Central memory CD8-positive, alpha-beta T cell (primary cell): ENCODE data around the gene HOXA10.

ENCODE experiments used
- ATAC-seq: fragments of 150-1000 bp; cut with Tn5 transposase; replicated peaks from 2 replicates; pipeline ENCODE4 v1.10.0; 2022; ENCODE audit warnings: mild to moderate bottlenecking, moderate FRiP score, moderate number of reproducible peaks; ENCODE audit not compliant: poor library complexity, severe bottlenecking; ENCODE audit errors: extremely low read depth
- DNase-seq, 2 donors: peaks; one replicate each; pipeline ENCODE4 v3.0.0; 2021; ENCODE audit warnings: low spot score in 2 of 2
- H3K27ac Mint-ChIP-seq: one replicate; pipeline ENCODE4 v1.8.0; 2022; ENCODE audit warnings: low read depth, mild to moderate bottlenecking, moderate library complexity, mixed read lengths
- H3K27me3 Mint-ChIP-seq: one replicate; pipeline ENCODE4 v1.8.0; 2022; ENCODE audit warnings: mixed read lengths
- H3K36me3 Mint-ChIP-seq: one replicate; pipeline ENCODE4 v1.8.0; 2022; ENCODE audit warnings: mild to moderate bottlenecking, moderate library complexity, mixed read lengths; ENCODE audit not compliant: insufficient read depth
- H3K4me1 Mint-ChIP-seq: one replicate; pipeline ENCODE4 v1.8.0; 2022; ENCODE audit warnings: mixed read lengths
- H3K4me3 Mint-ChIP-seq: one replicate; pipeline ENCODE4 v1.8.0; 2022; ENCODE audit warnings: mild to moderate bottlenecking, moderate library complexity, mixed read lengths
- H3K9me3 Mint-ChIP-seq: one replicate; pipeline ENCODE4 v1.8.0; 2022; ENCODE audit warnings: mixed read lengths

The HOXA10 gene

DNA sequence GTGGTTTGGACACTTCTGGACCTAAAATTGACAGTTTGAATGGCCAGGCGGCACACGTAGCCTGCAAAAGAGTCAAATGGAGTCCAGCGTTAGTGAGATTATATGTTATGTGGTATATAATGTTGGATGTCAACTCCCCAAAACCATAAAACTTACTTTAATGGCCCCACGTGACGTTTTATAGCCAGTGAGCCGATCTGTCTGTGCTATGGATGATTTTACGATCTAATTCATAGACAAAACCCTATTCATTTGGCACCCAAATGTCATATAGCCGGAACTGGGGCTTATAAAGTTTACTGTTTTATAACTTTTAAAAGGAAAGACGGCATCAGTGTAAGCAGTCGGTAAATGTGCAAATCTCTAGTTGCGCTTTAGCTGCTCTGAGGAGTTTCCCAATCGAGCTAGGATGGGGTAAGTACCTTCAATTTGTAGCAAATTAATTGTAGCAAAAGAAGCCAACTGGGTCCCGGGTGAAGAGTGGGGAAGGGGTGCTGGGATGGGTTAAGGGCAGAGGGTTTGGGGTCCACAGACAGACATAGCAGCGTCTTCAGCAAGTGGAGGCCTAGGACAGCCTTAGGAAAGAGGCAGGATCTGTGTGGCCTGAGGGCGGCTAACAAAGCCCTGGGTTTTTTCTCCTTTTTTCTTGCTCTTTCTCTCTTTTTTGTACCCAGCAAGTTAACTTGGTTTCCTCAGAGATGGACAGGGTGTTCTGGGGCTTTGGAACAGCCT lies 33.8 kb downstream of the HOXA10 start:
- Mint-ChIP-seq H3K4me3 (no peak overlapping the region), H3K9me3 (no peaks in the 10 kb centered on the region), H3K4me1 (no peaks in the 10 kb centered on the region), H3K36me3 (no peaks in the 10 kb centered on the region), H3K27me3 (peaks cover 63% of the 10 kb centered on the region), H3K27ac (no peak overlapping the region)
- DNase-seq (no peak), ATAC-seq (no peak)

DNA sequence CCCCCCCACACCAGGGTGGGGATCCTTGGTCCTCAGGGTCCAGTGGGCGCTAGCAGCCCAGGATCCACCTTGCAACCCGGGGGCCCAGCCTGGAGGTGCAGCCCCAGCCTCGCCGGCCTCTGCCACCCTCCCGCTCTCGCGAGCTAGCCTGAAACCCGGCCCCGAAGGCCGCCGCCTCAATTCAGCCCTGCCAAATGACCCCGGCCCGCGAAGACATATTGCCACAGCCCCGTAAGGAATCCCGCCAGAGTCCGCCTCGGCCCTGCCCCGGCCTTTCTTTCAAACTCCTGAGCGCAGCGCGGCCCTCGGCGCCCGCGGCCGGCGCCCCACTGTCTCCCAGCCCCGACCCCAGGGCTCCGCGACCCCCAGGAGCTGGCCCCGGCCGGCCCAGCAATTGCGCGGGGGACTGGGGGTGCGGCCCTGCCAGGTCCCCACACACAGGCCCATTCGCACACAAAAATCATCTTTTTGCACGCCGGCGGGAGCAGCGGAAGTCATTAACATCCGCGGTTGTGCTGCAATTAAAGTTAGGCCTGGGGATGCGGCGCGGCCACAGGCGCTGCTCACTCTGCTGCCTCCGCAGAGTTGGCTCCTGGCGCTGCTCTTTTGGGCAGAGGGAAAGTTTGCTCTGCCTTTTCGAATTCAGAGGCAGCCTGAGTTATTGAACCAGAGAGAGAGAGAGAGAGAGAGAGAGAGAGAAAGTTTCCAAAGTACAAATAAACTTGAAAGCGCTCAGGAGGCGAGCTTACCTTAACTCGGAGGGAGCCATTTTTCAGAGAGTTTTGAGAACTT lies 34.6 kb downstream of the HOXA10 start:
- Mint-ChIP-seq H3K4me3 (no peak overlapping the region), H3K27ac (no peak overlapping the region), H3K4me1 (no peaks in the 10 kb centered on the region), H3K36me3 (no peaks in the 10 kb centered on the region), H3K27me3 (peaks cover 65% of the 10 kb centered on the region), H3K9me3 (no peaks in the 10 kb centered on the region)
- ATAC-seq (no peak), DNase-seq (no peak)

DNA sequence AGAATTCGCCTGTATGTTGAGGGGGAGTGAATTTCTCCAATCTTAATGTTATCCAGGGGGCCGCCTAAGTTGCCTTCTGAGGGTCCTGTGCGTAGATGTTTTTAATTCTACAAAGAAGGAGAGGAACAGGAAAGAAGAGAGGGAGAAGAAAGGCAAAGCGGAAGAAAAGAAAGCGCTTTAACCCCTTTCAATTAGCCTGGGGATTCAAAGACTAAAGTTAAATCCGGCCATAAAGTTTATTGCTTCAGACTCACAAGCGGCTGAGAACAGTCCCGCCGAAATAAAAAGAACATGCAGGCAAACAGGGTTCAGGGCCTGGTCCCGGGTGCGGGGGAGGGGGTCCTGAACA lies 35.2 kb downstream of the HOXA10 start:
- Mint-ChIP-seq H3K4me1 (no peaks in the 10 kb centered on the region), H3K27me3 (peaks cover 70% of the 10 kb centered on the region), H3K36me3 (no peaks in the 10 kb centered on the region), H3K4me3 (no peak overlapping the region), H3K27ac (no peak overlapping the region), H3K9me3 (no peaks in the 10 kb centered on the region)
- no peak for DNase-seq
- no peak for ATAC-seq

DNA sequence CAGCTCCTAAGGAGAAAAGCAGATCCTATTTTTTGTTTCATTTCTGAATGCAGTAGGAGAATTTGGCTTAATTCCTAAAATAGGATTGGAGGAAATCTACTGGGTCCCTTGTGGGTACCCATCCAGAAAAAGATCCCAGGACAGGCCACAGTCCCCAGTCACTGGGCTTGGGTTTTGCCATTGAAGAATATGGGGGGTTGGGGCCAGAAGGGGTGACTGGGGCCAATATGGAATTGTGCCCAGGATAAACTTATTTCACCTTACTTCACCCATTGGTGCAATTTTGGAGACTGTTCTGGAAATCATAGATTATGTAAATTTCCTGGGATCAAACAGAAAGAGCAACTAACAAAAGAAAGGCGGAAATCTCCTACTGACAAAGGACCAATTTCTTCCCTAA lies 35.6 kb downstream of the HOXA10 start:
- Mint-ChIP-seq H3K9me3 (no peaks in the 10 kb centered on the region), H3K27ac (no peak overlapping the region), H3K4me1 (no peaks in the 10 kb centered on the region), H3K4me3 (no peak overlapping the region), H3K36me3 (no peaks in the 10 kb centered on the region), H3K27me3 (peaks cover 75% of the 10 kb centered on the region)
- no peak for ATAC-seq
- no peak for DNase-seq

DNA sequence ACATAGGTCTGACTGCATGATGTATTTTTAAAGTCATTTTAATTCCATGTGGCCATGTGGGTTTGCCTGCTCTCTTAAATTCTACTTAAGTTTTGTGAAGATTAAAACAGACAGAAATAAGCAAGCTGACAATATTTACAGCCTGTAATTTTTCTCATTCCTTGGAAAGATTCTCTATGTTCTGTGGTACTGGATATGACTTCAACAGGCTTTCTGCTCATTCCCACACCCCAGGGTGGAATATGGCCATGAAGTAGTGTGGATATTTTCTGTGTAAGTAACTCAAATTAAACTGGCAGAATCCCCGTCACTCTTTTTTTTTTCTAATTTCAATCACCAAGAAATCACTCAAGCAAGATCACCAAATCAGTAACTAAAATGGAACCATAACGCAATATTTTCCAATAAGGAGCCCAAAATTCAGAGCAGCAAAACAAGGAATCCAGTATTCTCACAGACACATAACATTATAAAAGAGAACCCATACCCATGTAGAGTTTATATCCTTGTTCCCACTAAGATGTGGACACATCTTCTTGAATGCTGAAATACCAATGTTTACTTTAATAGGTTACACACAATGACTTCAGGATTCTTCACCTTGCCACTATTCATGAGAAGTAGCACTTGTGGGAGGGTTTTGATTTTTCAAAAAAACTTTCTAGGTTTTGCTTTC lies 36.3 kb downstream of the HOXA10 start:
- no peak overlapping the region for H3K27ac Mint-ChIP-seq
- H3K27me3 Mint-ChIP-seq = peaks cover 80% of the 10 kb centered on the region
- H3K4me3 Mint-ChIP-seq = no peak overlapping the region
- DNase-seq (no peak), ATAC-seq (no peak)
- H3K9me3 Mint-ChIP-seq = no peaks in the 10 kb centered on the region
- H3K36me3 Mint-ChIP-seq = no peaks in the 10 kb centered on the region
- no peaks in the 10 kb centered on the region for H3K4me1 Mint-ChIP-seq

DNA sequence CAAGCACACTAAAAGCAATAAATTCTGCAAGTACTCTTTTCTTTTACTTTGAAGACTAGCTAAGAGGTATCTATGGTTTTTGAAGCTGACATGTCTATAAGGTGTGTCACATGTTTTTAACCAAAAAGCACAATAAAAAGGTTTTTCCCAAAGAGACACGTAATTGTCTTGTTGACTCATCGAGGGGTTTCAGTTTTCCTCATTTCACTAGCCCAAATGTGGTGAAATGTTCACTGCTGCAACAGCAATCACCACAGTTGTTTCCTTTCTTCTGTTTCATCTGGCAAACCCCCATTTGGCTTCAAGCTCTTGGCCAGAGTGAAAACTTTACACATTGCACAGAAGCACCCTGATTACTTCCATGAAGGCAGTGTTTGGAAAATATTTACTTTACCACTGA lies 39.7 kb downstream of the HOXA10 start:
- H3K27ac Mint-ChIP-seq = no peak overlapping the region
- no peaks in the 10 kb centered on the region for H3K4me1 Mint-ChIP-seq
- ATAC-seq = no peak
- no peak overlapping the region for H3K4me3 Mint-ChIP-seq
- DNase-seq = no peak
- no peaks in the 10 kb centered on the region for H3K9me3 Mint-ChIP-seq
- H3K36me3 Mint-ChIP-seq = no peaks in the 10 kb centered on the region
- peaks cover 64% of the 10 kb centered on the region for H3K27me3 Mint-ChIP-seq

DNA sequence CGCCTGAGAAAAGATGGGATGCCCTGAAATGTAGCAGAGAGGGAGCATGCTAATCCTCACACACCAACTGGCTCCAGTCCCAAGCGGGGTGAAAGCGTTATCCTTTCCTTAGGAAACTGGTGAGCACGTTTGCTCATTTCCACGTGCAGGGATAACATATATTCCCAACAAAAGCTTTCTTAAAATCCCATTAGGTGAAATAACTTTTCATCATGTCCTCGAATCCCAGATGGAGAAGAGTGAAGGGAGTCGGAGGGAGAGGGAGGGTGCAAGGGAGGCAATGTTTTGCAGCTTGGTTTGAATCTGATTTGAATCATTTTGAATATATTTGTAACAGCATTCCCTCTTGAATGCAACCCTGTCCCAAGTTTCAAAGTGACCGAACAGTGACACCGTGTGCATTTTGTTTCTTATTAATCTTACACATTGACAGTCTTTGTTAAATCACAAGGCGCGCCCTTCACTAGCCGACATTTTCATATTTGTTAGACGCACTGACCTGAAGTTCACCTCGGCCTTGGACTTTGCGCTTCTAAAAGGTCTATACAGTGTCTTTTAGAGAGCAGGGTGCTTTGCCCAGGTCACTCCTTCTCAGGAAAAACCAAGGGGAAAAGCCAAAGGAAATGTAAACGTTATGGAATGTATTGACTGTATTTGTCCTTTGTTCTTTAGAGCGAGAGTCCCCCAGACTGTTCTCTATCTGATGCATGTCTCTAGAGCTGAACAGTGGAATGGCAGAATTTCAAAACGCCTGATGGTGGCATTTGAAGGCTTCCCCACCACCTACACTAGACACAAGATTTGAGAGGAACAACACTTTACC lies 40.5 kb downstream of the HOXA10 start:
- DNase-seq = no peak
- peaks cover 68% of the 10 kb centered on the region for H3K27me3 Mint-ChIP-seq

DNA sequence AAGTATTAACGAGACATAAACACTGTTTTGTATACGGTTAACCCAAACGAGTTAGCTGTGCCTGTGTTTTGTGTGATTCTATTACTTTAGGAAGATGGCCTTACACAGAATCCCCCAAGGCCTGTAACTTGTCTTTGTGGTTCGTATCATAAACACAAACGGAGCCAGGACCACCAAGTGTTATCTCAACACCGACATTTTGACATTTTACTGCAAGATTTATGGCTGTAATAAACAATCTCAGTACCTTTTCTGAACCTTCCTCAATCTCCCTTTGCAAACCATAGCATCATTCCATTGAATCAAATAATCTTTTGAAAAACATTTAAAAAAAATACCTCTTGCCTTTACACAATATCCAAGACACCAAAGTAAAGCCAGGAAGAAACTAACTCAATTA lies 41.1 kb downstream of the HOXA10 start:
- no peaks in the 10 kb centered on the region for H3K9me3 Mint-ChIP-seq
- no peak for DNase-seq
- peaks cover 68% of the 10 kb centered on the region for H3K27me3 Mint-ChIP-seq
- ATAC-seq = no peak
- no peak overlapping the region for H3K27ac Mint-ChIP-seq
- H3K36me3 Mint-ChIP-seq = no peaks in the 10 kb centered on the region
- no peak overlapping the region for H3K4me3 Mint-ChIP-seq
- no peaks in the 10 kb centered on the region for H3K4me1 Mint-ChIP-seq

More for the DNA sequence above, 40.5 kb downstream of the HOXA10 start:
- Mint-ChIP-seq H3K9me3 (no peaks in the 10 kb centered on the region), H3K27ac (no peak overlapping the region), H3K4me1 (no peaks in the 10 kb centered on the region), H3K4me3 (no peak overlapping the region), H3K36me3 (no peaks in the 10 kb centered on the region)
- no peak for ATAC-seq

DNA sequence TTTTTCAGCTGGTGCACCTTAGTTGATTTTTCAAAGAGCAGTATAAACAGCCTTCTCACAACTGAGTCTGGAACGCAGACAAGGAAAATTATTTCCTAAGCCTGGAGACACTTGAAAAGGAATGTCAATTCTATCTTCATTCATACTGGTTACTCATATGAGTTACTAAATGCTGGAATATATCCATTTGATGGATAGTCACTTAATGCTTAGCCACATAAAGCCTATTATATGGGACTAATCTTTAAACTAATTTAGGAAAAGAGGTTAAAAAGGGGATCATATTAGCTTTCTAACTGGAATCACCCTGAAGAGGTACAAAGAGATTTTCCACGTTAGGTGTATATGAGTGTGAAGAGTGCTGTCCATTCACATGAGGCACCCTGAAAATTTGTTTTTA lies 41.9 kb downstream of the HOXA10 start:
- no peak for DNase-seq
- H3K27me3 Mint-ChIP-seq = peaks cover 68% of the 10 kb centered on the region
- no peak overlapping the region for H3K4me3 Mint-ChIP-seq
- no peaks in the 10 kb centered on the region for H3K4me1 Mint-ChIP-seq
- no peak overlapping the region for H3K27ac Mint-ChIP-seq
- H3K36me3 Mint-ChIP-seq = no peaks in the 10 kb centered on the region
- H3K9me3 Mint-ChIP-seq = no peaks in the 10 kb centered on the region
- ATAC-seq = no peak

DNA sequence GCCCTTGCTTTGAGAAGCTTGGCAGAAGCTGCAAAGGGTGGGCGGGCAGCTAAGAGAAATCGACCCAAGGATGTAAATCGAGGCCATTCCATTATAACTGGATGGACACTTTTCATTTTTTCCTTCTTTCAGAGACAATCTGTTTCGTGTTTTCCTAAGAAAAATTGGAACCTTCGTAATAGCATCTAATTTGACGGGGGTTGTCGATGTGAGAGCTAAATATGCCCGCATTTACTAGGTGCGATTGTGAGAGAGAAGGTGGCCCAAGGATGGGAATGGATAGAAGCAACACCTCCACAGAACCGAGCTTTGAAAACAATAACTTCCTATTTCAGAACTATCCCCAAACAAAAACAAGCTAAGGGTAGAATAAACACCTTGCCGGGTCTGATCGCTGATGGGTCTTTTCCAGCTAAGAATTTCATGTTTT lies 42.7 kb downstream of the HOXA10 start:
- DNase-seq (no peak), ATAC-seq (no peak)
- Mint-ChIP-seq H3K4me1 (no peaks in the 10 kb centered on the region), H3K9me3 (no peaks in the 10 kb centered on the region), H3K27me3 (peaks cover 68% of the 10 kb centered on the region), H3K4me3 (peak overlapping the region; percentile 44), H3K36me3 (no peaks in the 10 kb centered on the region), H3K27ac (no peak overlapping the region)

DNA sequence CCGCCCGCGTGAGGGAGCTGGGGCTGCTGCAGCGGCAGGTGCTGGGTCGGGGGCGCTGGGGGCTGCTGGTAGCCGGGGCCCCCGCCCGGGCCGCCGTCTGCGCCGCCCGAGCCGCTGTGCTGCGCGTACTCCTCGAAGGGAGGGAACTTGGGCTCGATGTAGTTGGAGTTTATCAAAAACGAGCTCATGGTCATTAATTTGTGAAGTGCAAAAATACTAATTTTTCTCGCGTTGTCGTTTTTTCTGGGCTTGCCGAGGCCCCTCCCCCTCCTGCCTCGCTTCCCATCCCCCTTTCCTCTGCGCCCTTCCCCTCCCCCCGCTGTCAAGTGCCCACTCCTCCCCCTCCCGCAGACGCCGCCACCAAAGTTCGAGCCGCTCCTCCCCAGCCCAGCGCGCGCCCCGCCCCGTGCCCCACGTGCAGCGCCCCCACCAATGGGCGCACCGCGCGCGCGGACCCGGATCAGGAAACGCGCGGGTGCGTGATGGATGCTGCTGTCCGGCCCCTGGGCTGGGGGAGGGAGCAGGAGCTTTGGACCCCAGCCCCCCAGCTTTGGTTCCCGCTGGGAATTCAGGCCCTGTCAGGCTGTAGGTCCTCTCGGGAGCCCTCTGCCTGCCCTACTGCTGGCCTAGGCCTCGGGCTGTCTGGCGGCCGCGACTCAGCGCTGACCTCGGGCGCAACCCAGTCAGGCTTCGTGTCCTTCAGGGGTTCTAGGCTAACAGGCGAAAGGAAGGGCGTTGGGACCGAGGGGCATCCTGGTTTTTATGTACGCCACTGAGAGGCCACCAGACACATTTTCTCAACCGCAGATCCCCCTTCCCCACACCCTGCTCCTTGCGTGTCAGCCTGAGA lies 43.4 kb downstream of the HOXA10 start, which contains the start of gene HOXA4:
HOXA4 (minus strand) TSS at position 218 of the 850 bp plus-strand sequence; CDS start at position 194, 24 bp downstream.
- H3K4me1 Mint-ChIP-seq = no peaks in the 10 kb centered on the region
- H3K27me3 Mint-ChIP-seq = peaks cover 68% of the 10 kb centered on the region
- no peaks in the 10 kb centered on the region for H3K9me3 Mint-ChIP-seq
- H3K4me3 Mint-ChIP-seq = peak within 1 kb of the TSS; percentile 44
- ATAC-seq (peak; percentile 80), DNase-seq (peak; percentile 44 to 52)
- H3K27ac Mint-ChIP-seq = no peak within 1 kb of the TSS
- H3K36me3 Mint-ChIP-seq = no peaks in the 10 kb centered on the region
